A549 (cell line): ENCODE measurements around the gene PPM1H.

ENCODE experiments used
- CTCF ChIP-seq: fragments of >200 bp; sonication (Bioruptor Twin); formaldehyde crosslinking; IDR thresholded peaks from 3 replicates; pipeline ENCODE4 v1.5.1; 2016
- FOSB ChIP-seq: fragments of 250-450 bp; sonication (Bioruptor Pico); IDR thresholded peaks from 2 replicates; pipeline ENCODE4 v1.5.0; 2020; ENCODE audit warnings: mild to moderate bottlenecking, moderate library complexity

GRCh38 chr12:62873116-62873825 lies 61.7 kb downstream of the PPM1H start:
- TF ChIP-seq CTCF (no peak), FOSB (CRISPR knock-in tag) (no peak)
